GM19023 (cell line): ENCODE measurements around the gene IMPA2.
"Not testable (repeated sequence)": the region's sequence is repeated elsewhere in the genome, so short reads cannot be mapped to it uniquely, and the experiment has no call there.

Experiments used
- ATAC-seq: cut with Tn5 transposase; IDR thresholded peaks from one replicate; pipeline ENCODE4 v1.9.1; 2021; ENCODE audit warnings: mild to moderate bottlenecking, moderate library complexity; ENCODE audit not compliant: unreplicated experiment

Gene IMPA2

DNA sequence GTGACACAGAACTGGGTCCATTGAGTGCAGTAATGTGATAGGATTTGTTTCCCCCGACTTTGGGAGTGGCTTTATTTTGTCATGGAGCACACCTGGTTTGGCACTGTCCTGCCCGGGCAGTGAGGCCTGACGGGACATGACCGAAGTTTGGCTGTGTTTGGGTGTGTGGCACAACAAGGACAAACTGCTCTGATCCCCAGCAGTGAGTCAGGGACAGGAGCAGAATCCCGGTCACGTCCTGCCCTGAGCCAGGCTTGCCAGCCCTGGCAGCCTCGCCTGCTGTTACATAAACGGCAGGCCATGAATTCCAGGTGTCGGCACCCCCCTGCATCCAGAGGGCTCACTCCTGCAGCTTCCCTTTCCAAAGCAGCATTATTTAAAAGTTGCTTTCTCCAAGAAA, 45.7 kb downstream of the IMPA2 start:
- ATAC-seq, result no peak

DNA sequence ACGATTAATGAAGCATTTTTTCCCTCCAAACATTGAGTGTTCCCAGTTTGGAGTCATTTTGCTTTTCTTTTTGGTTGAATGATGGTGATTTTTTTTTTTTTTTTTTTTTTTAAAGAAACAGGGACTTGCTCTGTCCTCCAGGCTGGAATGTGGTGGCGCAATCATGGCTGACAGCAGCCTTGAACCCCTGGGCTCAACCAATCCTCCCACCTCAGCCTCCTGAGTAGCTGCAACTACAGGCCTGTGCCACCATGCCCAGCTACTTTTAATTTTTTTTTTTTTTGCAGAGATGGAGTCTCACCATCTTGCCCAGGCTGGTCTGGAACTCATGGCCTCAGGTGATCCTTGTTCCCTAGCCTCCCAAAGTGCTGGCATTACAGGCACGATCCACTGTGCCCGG, 46.2 kb downstream of the IMPA2 start:
- no peak for ATAC-seq

DNA sequence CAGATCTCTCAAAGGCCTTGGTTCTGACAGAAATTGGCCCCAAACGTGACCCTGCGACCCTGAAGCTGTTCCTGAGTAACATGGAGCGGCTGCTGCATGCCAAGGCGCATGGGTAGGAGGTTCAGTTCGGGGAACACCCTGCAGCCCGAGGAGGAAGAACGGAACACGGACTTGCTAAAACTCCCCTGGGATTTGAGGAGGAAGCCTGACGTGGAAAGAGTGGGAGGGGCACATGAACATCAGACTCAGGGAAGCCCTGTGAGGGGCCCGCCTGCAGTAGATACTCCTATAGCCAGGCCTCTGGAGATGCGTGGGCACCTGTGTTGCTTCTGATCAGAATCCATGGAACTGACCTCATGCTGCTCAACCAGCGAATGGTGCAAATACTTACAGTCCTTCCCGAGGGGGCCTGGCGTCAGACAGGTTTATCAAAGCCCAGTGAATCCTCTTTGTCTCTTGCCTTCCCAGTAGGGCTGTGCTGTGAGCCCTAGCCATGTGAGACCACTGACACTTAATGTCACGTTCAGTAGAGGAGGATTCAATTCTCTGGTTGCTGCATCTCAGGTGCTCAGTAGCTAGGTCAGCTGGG, 46.8 kb downstream of the IMPA2 start:
- no peak for ATAC-seq

DNA sequence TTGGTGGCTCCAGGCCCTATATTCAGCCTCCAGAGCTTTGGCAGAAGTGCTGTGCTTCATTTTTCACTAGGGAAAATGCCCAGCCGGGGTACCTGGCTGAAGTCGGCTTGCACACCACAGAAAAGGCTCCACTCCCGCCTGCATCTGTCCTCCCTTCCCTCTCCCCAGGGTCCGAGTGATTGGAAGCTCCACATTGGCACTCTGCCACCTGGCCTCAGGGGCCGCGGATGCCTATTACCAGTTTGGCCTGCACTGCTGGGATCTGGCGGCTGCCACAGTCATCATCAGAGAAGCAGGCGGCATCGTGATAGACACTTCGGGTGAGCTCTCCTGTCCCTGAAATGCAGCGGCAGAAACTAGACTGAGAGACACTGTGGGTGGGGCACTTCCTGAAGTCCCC, 47.4 kb downstream of the IMPA2 start:
- ATAC-seq, result no peak

DNA sequence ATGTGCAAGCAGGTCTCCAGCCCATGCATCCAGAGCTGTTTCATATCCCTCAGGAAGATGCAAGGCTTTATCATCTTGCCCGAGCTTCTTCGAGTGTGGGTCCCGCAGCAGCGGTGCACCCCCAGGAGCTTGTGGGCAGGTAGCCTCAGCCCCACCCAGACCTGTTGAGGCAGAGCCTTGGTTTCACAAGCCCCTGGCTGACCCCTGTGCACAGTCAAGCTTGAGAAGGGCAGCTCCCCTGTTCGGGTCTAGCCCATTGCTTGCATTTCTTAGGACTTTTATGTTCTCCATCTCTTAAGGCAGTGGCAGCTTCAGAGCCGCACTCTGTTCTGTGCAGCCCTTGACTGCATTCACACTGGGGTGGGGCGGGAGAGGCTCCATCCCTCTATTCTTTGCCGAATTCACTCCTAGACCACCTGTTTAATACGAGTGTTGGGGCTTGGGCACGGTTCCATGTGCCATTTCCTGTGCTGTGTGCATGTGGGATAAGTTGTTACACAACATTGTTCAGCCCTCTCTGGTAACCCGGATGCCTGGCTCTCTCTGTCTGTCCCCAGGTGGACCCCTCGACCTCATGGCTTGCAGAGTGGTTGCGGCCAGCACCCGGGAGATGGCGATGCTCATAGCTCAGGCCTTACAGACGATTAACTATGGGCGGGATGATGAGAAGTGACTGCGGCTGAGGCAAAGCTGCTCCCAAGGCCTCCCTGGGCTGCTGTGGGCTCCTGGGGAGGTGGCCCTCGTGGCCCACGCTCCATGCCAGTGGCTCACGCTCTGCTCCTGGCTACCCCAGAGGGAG, 48.7 kb downstream of the IMPA2 start:
- ATAC-seq, result no peak

DNA sequence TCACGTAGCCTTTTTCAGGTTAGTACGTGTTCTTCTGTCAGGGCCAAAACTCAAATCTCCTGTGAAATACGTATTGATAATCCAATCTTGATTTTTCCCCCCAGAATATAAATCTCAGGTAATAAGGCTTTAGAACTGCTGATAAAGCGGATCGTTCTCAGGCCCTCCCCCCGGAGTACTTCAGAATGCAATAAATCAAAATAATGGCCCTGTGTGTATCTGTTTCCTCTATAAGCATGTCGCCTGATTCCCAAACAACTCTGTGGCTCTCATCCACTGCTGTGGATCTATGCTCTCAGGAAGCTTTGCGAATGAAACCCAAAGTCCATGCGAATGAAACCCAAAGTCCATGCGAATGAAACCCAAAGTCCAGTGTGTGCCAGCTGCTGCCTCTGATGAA, 49.4 kb downstream of the IMPA2 start:
- ATAC-seq, result no peak

DNA sequence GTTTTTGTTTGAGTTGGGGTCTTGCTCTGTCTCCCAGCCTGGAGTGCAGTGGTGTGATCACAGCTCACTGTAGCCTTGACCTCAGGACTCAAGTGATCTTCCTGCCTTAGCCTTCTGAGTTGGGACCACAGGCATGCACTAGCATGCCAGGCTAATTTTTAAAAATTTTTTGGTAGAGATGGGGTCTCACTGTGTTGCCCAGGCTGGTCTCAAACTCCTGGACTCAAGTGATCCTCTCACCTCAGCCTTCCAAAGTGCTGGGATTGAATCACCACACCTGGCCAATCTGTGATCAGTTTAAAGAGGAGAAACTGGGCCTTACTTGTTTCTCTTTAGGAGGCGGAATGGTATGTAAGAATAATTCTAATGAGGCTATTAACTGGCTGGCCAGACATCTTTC, 49.9 kb downstream of the IMPA2 start:
- no peak for ATAC-seq

DNA sequence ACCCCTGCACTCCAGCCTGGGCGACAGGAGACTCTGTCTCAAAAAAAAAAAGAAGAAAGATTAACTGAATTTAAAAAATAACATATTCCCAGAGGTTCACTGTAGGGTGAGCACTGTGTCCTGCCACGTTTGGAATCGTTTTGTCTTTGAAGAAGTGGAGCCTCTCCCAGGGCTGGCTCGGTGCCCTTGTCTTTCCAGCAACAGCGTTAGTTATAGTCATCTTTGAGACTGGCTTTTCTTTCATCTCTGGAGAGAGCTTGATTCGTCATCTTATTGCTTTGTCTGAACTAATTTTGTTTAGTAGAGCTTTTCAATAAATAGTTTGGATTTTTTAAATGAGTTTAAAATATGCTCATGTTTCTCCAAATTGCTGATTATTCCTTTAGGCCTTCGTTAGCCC, 50.5 kb downstream of the IMPA2 start:
- no peak for ATAC-seq

DNA sequence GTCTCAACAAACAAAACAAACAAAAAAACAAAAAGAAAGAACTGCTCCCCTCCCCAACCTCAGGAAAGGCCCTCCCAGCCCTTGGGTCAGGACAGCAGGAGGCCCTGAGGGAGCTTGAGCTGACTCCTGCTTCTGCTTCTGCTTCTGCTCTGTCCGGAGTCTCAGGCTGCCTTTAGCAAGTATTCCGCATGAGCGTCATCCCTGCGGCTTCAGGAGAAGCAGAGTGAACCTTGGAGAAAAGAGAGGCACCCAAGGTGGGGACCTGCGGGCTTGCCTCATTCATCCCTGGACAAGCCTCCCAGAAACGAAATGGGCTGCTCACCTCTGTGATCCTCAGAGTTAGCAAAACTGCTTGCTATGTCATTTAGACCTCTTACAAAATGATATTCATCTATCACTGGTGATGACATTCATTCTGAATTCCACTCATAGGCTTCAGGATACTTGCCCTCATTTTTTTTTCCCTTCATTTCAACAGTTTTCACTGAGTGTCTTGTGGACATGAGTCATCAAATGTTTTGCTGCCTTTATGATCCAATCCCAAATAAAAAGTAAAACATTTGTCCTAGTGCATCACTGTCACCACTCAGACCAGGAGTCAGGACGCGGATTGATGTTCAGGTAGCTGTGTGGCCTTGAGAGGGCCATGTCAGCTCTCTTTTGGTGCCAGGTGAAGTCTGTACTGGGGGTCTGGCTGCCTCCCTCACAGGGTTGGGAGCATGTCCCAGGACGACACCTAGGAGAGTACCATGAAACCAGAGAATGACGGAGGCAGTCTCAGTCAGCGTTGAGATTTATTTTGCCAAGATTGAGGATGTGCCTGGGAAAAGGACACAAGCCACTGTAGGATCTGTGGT, 51.7 kb downstream of the IMPA2 start:
- ATAC-seq, result no peak

DNA sequence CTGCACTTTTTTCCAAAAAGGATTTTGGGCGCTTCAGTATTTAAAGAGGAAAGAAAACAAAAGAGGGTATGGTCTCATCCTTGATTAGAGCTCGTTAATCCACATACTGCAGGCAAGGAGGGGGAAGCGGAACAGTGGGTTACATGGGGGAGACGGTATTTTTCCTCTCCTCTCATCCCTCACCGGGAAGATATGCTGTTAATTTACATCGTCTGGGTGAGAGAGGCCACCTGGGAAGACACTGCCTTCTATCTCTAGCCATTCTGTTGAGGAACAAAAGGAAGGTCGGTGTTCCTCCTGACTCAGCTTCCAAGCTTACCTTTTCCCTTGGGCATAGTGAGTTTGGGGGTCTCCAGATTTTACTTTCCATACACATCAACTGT, 52.3 kb downstream of the IMPA2 start:
- no peak for ATAC-seq

DNA sequence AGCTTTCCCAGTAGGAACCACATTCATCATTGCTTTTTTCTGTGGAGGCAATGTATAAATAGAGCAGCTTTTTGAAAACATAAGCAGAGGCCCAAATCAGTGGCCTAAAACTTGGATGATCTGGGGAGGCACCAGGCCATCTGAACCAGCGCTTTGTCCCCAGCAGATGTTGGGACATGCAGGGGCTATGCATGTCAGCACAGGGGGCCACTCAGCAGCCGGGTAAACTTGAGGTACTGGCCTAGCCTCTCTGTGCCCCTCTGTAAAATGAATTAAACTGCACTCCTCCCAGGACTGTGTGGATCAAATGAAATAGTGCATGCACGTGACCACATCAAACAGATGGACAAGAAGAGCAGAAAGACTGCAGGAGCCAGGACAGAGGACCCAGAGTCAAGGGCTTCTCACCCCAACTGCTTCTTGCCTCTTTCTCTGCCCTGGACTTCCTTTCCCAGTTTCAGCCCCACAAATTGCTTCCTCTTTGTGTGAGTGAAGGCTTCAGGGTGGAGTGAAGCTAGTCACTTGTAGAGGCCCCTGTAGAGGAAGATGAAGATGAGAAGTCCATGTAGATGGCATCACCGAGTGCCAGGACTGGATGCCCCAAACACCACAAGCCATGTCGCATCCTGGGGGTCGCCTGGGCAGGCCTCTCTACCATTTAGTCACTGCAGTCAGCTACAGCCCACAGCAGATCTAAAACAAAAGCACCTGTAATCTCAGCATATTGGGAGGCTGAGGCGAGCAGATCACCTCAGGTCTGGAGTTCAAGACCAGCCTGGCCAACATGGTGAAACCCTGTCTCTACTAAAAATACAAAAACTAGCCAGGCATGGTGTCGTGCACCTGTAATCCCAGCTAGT, 53.2 kb downstream of the IMPA2 start:
- no peak for ATAC-seq

DNA sequence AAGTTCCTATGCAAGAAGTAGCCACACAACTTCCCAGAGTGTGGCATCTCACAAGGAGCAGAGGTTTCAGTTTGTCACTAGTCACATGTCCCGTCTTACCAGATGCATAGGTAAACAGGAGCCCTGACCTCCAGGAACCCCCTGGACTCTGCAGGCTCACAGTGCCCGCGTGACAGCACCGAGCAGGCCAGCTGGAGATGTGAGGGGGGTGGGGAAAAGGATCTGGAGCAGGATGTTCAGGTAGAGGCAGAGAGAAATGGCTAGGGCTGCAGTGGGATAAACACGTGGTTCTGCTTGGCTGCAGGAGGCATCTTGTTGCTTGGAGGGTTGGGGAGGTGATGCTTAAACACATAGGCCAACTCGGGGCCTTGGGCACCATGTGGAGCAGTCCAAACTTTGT, 54.2 kb downstream of the IMPA2 start:
- no peak for ATAC-seq

DNA sequence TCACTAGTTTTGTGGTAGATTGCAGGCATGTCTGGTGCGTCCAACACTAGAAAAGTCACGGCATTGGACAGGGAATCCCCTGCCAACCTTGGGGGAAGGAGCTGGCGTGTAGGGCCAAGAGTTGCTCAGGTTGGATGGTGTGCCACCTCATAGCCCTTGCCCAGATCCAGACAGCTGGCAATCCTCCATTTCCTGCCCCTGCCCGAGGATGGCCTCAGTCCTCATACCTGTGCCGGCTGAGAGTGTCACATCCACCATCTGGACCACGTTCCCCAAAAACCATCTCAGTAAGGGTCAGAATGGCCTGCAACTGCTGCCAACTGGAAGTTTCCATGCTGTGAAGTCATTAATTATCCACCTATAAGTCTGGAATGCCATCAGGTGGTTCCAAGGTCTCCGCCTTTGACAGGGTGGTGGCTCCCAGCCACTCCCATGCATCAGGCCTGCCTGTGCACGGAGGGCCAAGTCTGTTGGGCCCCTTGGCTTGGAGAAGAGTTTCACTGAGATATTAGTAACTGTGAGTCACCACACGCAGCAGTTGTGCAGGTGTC, 55.0 kb downstream of the IMPA2 start:
- ATAC-seq, result no peak

DNA sequence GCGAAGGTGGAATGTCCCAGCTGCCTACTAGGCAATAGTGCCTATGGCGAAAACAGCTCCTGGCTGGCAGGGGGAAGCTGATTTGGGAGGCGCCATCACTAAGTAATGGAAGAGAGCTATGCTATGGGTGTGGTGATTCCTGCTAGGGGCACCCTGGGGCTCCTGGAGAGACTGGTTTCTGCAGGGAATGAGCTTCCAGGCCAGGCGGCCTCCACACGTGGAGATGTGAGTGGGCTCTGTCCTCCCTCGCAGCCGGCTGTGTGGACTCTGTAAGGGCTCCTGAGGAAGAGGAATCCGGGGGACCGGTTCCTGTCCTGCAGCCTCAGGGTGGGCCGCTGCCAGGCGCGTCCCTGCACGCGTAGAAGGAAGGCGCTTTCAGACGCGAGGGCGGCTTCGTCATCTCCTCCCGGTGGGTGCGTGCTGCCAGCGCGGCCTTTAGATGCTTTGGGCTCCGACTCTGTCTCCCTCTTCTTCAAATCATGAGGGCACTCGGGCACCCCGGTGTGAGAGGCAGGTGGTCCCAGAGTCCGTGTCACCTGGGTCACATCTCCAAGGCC, 56.9 kb downstream of the IMPA2 start:
- ATAC-seq, result peak; percentile 23

DNA sequence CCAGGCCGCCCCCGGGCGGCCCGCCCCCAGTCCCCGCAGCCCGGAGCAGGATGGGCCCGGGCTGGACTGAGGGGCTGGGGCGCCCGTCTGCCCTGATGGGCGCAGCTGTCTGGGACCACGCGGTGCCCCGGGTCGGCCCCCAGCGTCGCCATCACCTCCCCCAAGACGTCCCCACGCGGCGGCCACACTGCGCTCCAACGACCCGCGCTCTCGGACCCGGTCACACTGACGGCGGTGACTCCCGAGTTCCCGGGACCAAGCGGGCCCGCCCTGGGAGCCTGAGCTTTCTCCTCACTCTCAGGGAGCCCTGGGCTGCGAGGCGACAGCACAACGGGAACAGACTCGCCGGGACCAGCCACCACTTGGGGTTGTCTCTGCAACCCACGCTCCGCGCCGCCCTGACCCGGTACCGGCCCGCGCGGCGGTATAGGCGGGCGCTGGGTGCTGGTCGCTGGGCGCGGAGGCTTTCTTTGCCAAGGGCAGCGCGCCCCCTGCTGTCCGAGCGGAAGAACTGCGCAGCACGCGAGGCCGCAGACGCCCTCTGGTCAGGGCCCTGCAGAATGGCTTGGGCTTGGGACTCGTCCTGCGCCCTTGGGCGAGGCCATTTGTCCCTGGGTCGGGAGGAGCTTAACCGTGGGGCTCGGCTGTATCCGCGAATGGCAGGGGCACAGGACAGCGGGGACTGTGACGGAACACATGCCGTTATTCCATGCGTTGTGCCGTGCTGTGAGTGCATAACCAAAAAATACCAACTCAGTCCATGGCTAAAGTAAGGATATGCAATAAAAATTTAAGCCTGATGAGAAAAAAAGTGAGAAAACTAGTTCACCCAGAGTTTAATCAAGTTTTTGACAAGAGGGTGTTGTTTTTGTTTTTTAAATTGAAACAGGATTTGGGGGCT, 57.6 kb downstream of the IMPA2 start:
- ATAC-seq, result peak; percentile 84

DNA sequence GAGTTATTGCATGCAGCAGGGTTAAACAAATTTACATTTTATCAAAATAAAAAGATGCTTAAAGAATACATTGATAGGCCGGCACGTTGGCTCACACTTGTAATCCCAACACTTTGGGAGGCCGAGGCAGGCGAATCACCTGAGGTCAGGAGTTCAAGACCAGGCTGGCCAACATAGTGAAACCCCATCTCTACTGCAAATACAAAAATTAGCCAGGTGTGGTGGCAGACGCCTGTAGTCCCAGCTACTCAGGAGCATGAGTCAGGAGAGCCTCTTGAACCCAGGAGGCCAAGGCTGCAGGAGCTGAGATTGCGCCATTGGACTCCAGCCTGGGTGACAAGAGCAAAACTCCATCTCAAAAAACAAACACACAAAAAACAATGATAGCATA, 58.2 kb downstream of the IMPA2 start:
- not testable (repeated sequence) for ATAC-seq

DNA sequence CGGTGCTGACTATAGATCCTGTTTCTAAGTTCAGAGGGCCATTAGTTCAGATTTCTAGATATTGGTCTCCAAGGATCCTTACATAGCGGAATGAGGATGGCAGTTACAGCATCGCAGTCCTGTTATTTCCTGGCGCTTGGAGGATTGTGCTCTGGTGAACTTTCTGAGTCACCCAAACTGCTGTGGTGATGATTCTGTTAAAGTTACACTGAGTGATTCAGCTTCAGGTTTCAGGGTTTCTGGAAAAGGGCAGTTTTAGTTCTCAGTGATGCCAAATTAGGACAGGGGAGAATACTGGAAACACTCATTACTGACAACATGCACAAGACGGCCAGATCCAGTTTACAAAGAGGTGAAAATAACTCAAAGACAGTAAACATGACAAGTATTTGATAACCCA, 60.3 kb downstream of the IMPA2 start:
- ATAC-seq, result no peak

DNA sequence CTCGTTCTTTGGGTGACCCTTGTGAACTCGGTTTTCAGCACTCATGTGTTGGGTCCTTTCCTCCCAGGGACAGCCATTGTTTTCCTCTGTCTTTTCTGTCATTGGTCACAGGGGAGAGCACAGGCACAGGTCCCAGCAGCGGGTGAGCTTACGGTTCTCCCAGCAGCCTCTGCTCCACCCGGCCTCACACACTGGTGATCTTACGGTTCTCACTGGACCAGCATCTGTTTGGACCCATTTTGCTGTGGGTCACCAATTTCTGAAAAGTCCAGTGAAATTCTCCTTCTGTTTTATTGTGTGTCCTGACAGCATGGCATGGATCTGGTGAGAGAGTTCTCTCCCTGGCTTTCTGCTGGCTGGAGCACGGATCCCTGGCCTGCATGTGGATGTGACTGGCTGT, 62.5 kb downstream of the IMPA2 start:
- no peak for ATAC-seq

DNA sequence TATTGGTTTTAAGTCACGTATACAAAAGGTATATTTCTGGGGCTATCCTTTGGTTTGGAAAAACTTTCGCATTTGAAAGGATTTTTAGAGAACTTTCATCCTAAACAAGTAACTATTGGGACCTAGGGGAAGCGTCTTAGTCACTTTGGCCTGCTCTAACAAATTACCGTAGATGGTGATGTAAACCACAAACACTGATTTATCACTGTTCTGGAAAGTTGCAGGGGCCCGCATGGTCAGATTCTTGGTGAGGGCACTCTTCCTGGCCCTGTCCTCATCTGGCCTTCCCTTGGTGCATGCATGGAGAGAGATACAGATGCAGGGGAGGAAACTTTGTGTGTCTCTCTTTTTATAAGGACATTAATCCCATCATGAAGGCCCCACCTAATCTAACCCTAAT, 63.3 kb downstream of the IMPA2 start:
- no peak for ATAC-seq
